Stimulated activated CD4-positive, alpha-beta T cell treated with anti-CD3 and anti-CD28 coated beads, Interleukin-4, amount 100 ng/mL, for 24 hours (primary cell): ENCODE measurements around the gene CDKL5.

Experiments
- DNase-seq: peaks from one replicate; pipeline ENCODE4 v3.0.0-alpha.2; 2020

Gene CDKL5

DNA sequence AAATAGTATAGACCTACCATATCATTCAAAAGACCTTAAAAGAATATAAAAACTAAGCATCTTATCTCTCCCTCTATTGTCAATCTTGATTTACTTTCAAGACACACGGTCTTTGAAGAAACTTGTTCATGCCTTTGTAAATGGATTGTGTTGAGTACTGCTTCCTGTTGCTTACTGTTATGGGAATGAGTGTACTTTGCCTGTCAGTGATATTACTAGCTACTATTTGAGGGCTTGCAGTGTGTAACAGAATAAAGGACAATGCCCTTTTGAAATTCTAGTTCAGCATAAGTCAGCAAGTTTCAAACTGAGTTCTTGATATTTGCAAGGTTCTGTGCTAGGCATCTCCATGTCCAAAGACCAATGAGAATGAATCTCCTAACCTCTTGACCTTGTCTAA is 36.0 kb downstream of the CDKL5 start:
- no peak for DNase-seq

- DNase-seq: no peak
Observed at GRCh38 chrX:18464499-18464898, 39.1 kb downstream of the CDKL5 start.

GRCh38 chrX:18465051-18465450 is 39.6 kb downstream of the CDKL5 start:
- DNase-seq: no peak

DNA sequence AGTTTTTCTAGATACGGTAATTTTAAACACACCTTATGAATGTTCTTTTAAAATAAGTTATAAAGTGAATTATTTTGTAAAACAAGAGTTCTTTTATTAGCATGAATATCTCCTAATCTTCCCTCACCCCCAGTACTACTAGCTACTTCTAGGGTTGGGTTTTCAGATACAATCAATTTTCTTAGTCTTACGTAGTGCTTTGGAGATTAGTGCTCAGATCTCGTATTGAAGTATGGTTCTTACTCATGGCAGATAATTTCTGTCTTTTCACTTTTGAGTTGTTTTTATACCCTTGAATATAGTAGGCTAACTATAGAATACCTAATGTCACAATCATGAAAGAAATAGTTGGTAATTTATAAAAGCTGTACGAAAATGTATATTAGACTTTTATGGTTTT is 43.2 kb downstream of the CDKL5 start:
- no peak for DNase-seq

- no peak for DNase-seq
Observed at GRCh38 chrX:18471296-18471695, 45.9 kb downstream of the CDKL5 start.

DNA sequence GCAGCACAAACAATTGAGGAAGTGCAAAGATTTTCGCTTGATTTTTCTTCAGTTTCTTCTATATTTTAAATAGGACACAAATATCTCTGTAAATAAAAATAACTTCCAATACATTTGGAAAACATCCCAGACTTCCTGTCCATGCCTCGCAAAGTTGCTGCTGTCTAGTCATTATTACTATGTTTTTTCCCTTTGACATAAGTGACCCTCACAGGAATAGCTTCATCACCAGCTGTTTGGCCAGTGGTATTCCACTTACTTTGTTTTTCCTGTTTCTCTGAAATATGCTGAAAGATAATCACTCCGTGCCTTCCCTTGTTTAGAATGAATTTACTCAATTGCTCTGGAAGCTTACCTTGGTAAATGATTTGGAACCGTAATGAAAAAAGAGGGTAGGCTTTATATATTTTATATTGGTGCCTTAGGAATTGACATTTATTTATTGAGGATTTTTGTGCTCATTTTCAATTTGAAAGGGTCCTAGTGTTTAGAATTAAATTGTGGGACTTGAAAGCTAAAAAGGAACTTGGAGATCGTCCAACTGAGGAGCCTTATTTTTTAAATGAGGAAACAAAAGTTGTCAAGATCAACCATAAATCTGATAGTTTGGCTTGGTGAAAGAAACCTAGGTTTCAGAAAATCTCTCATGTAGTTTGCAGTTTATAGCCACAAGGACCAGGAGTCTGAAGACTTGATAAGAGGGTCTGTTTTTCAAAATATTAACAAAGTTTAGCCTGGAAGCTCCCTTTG is 65.6 kb downstream of the CDKL5 start:
- DNase-seq: no peak

GRCh38 chrX:18491587-18492340 is 66.4 kb downstream of the CDKL5 start:
- no peak for DNase-seq

GRCh38 chrX:18534949-18535348 is 109.5 kb downstream of the CDKL5 start:
- no peak for DNase-seq

GRCh38 chrX:18537068-18537467 is 111.7 kb downstream of the CDKL5 start:
- DNase-seq: no peak

DNA sequence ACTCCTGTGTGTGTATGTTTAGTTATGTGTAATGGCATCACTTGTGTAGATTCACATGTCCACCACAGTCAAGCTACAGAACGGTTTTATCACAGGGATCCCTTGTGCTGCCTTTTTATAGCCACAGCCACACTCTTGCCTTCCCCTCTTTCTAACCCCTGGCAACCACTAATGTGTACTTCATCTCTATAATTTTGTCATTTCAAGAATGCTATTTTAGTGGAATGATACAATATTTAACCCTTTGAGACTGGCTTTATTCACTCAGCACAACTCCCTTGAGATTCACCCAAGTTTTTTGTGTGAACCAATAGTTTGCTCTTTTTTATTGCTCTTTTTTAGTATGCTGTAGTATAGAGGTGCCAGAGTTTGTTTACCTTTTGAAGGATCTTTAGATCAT is 112.1 kb downstream of the CDKL5 start:
- DNase-seq: no peak

- DNase-seq: no peak
Observed at GRCh38 chrX:18542131-18542530, 116.7 kb downstream of the CDKL5 start.

DNA sequence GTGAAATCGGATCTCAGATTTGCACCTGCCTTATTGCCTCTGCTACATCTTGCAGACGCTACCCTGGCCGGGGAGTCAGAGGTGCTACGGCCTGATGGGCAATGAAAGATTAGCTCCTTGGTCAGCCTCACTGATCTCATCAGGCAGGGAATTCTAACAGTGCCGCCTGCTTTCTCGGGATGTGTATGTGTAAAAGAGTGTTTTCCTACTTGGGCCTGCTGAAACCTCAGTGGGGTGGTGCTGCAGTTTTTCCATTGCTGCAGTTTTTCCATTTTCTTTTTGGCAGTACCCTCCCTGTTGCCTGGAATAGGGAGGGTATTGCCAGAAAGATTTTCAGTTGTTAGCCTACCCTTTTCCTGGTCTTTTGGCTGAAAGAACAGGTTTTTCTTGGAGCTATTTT is 117.5 kb downstream of the CDKL5 start:
- no peak for DNase-seq

DNA sequence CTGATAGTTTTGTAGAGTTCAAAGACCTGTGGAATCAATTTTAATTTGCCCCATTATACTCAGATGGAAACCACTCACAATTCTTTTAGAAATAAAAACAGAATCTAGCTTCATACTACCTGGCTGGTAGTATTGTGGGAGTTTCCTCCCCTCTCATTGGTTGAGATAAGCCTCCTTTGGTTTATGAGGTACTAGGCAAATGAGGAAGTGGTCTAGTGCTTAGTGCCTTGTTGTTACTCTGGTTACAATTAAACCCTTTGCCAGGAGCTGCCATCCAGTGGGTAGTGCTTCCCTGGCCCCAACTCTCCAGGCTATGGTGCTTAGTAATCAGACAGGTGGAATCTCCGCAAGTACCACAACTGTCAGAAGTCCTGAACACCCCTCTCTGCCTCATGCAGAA is 118.3 kb downstream of the CDKL5 start:
- no peak for DNase-seq

DNA sequence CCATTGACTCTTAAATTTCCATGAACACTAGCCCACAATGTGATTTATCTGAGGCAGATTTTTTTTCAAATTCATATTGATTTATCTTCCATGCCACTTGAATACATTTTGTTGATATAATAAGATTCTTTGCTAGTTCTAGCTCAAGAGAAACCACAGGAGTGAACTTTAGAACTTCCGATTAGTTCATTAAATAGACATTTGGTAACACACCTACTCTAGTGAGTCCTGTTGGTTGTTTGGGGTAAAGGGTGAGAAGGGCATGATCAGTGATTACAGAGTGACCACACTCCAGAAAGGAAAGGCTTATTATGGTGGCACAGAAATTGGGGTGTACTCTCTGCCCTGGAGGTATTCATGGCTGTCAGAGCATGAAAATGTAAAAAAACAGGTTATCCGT is 120.4 kb downstream of the CDKL5 start:
- no peak for DNase-seq

DNA sequence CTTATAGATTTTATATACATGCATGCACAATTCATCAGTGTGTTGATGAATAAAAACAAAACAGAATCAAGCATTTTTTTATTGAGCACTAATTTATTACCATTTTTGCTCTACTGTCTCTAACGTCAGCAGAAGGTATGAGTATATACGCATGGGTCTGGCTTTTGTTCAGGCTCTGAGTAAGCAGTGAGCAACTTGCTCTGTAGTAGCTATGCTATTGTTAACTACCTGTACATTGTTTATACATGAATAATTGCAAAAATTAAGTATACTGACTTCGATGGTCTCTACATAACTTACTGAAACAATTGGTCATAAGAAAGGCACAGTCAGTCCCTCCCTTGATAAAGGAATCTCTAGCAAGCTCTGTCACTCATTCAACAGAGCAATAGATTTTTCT is 123.6 kb downstream of the CDKL5 start:
- no peak for DNase-seq

DNA sequence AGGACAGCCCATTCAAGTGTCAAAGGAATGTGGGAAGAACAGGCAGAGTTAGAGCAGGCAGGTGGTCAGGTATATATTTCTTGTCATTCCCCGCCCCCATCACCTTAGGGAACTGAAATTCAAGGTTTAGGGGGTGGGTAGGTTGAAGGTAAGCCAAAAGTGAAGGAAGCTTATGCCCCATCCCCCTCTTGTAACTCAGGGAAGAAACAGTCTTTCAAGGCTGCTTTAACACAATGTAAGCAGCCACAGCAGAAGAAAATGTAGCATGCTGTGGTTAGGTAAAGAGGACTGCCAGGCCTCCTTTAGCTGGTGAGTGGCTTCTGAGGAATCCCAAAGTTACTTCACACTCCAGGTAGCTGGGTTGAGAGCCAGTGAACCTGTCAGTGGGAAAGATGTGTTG is 124.2 kb downstream of the CDKL5 start:
- DNase-seq: no peak

- no peak for DNase-seq
Observed at GRCh38 chrX:18557879-18558278, 132.5 kb downstream of the CDKL5 start.

DNA sequence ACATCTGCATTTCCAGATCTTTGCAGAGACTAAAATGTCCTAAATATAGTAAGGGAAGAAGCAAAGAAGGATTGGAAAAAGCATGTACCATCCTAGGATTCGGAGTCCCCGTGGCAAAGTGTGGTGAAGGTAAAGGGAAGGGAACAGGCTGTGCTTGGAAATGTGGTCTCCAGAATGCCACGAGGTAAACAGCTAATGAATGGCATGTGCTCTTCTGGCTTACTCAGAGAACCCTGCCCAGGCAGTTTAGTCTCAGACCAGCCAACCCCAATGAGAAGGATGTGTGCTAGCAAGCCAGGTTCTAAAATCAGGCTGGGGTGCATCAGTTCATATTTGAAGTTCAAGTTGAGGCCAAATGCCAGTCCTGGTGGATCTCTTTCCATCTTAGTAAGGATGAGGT is 133.4 kb downstream of the CDKL5 start:
- no peak for DNase-seq

DNA sequence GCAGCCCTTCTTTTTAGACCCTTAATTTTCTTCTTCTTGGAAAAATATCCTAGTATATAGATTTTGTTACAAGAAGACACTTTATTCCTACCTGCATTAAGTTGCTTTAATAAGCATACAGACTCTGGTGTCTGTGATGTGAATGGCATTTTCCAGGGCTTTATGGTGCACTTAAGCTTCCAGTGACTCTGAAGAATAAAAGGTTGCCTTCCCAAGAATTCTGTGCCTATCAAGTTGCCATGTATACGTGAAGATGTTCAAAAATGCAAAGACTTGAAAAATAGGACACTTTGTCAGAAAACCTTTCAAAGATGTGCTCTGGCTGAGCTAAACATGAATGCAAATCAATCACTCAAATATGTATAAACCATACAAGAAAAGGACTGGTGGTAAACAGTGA is 135.6 kb downstream of the CDKL5 start:
- DNase-seq: no peak

DNA sequence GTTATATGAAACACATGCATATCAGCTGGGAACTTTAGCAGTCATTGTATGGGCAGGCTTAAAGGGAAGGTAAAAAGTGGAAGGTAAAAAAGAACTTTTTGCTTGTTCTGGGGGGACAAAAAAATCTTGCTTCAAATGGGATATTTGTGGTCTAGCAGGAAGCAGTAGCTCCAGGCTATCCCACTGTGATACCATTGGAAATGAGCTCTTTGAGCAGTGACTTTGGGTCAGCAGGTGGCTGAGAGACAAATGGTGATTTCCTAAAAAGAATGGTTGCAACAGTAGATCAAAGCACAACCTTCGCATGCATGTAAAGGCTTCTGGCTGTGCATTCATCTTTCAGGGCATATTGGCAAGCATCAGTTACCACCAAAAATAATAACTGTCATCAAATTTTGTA is 140.3 kb downstream of the CDKL5 start:
- no peak for DNase-seq

- no peak for DNase-seq
Observed at GRCh38 chrX:18566748-18567147, 141.3 kb downstream of the CDKL5 start.

- DNase-seq: no peak
Observed at GRCh38 chrX:18573556-18573955, 148.1 kb downstream of the CDKL5 start.

GRCh38 chrX:18574591-18574990 is 149.2 kb downstream of the CDKL5 start:
- no peak for DNase-seq

- DNase-seq: no peak
Observed at GRCh38 chrX:18575744-18576143, 150.3 kb downstream of the CDKL5 start.

DNA sequence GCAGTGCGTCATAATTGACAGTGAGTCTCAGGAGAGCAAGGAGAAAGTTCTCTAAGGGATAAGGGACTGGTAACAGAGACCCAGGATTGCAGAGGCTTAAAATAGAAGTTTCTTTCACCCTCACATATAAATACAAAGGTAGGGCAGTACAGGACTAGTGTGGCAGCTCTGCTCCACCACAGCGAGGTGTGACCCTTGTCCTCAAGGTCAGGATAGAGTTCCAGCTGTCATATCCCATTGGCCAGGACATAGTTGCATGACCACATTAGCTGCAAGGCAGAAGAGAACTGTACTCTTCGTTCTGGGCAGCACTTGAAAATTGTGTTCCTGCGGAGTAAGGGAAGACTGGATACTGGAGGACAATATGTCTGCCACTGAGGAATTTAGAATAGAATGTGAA is 152.0 kb downstream of the CDKL5 start:
- DNase-seq: no peak
